HEK293 (cell line): Measurements from ENCODE around the gene GID4.

Experiments
- CTCF ChIA-PET: fragments of 350-600 bp; formaldehyde crosslinking; extraction: SDS; loops from one replicate; lab custom pipeline; 2021; ENCODE audit warnings: antibody characterized with exemption; lab: Yijun Ruan, JAX
- POLR2A ChIA-PET: fragments of 300-600 bp; formaldehyde crosslinking; extraction: SDS; loops from one replicate; lab custom pipeline; 2020; ENCODE audit warnings: antibody characterized with exemption, inconsistent platforms; lab: Yijun Ruan, JAX
- H3K27ac ChIP-seq: fragments of 200-500 bp; sonication (Bioruptor generic); 2 replicates; pipeline ENCODE4 v1.5.1; 2014; ENCODE audit warnings: low read depth, low read length, control low read depth, inconsistent platforms; ENCODE audit errors: extremely low read depth
- H3K36me3 ChIP-seq, 2 experiments: fragments of 200-500 bp in 1 of 2; sonication (Bioruptor generic) in 1 of 2; 1 replicate in 1 of 2; 2 replicates in 1 of 2; pipeline ENCODE4 v1.5.1; 2014 to 2017; ENCODE audit warnings: inconsistent platforms in 2 of 2, low read length in 2 of 2; ENCODE audit not compliant: control insufficient read depth in 2 of 2, insufficient read depth in 1 of 2
- H3K4me1 ChIP-seq: fragments of 200-500 bp; sonication (Bioruptor generic); 2 replicates; pipeline ENCODE4 v1.5.1; 2014; ENCODE audit warnings: mild to moderate bottlenecking, low read length, inconsistent platforms; ENCODE audit not compliant: control insufficient read depth, insufficient read depth
- H3K4me3 ChIP-seq: 2 replicates; pipeline ENCODE4 v1.5.1; 2011; ENCODE audit warnings: low read depth, mild to moderate bottlenecking, control low read depth, low read length, moderate library complexity
- H3K9me3 ChIP-seq: fragments of 200-500 bp; sonication (Bioruptor generic); 2 replicates; pipeline ENCODE4 v1.5.1; 2014; ENCODE audit warnings: low read depth, low read length, inconsistent platforms; ENCODE audit not compliant: control insufficient read depth, insufficient read depth
- BCL11A ChIP-seq: fragments of 450-650 bp; formaldehyde crosslinking; IDR thresholded peaks from 2 replicates; pipeline ENCODE4 v1.5.1; 2016; ENCODE audit warnings: low read depth, missing biosample characterization, missing genetic modification characterization
- KLF10 ChIP-seq: fragments of 450-650 bp; IDR thresholded peaks from 2 replicates; pipeline ENCODE4 v1.5.1; 2018; ENCODE audit warnings: missing biosample characterization, mild to moderate bottlenecking, missing genetic modification characterization
- MZF1 ChIP-seq: fragments of 450-650 bp; formaldehyde crosslinking; IDR thresholded peaks from 2 replicates; pipeline ENCODE4 v1.5.1; 2017; ENCODE audit warnings: missing biosample characterization, missing genetic modification characterization, borderline replicate concordance
- OSR2 ChIP-seq: fragments of 450-650 bp; formaldehyde crosslinking; IDR thresholded peaks from 2 replicates; pipeline ENCODE4 v1.5.1; 2016; ENCODE audit warnings: missing biosample characterization, missing genetic modification characterization
- PATZ1 ChIP-seq: fragments of 450-650 bp; formaldehyde crosslinking; IDR thresholded peaks from 2 replicates; pipeline ENCODE4 v1.5.1; 2016; ENCODE audit warnings: missing biosample characterization, missing genetic modification characterization
- SP2 ChIP-seq: fragments of 450-650 bp; formaldehyde crosslinking; IDR thresholded peaks from 2 replicates; pipeline ENCODE4 v1.5.1; 2016; ENCODE audit warnings: missing biosample characterization, missing genetic modification characterization
- TRIM28 ChIP-seq: IDR thresholded peaks from 2 replicates; pipeline ENCODE4 v1.6.1; 2011; ENCODE audit warnings: low read length, control low read depth, borderline replicate concordance
- ZBTB49 ChIP-seq: fragments of 450-650 bp; formaldehyde crosslinking; IDR thresholded peaks from 2 replicates; pipeline ENCODE4 v1.5.1; 2016; ENCODE audit warnings: missing biosample characterization, missing genetic modification characterization, low read depth
- ZBTB7A ChIP-seq: fragments of 450-650 bp; formaldehyde crosslinking; IDR thresholded peaks from 2 replicates; pipeline ENCODE4 v1.5.1; 2016; ENCODE audit warnings: low read depth, missing biosample characterization, missing genetic modification characterization
- ZEB2 ChIP-seq: fragments of 450-650 bp; formaldehyde crosslinking; IDR thresholded peaks from 2 replicates; pipeline ENCODE4 v1.5.1; 2016; ENCODE audit warnings: missing biosample characterization, missing genetic modification characterization
- ZNF114 ChIP-seq: fragments of 450-650 bp; formaldehyde crosslinking; IDR thresholded peaks from 2 replicates; pipeline ENCODE4 v1.5.0; 2017; ENCODE audit warnings: missing biosample characterization, missing genetic modification characterization
- ZNF121 ChIP-seq: fragments of 450-650 bp; formaldehyde crosslinking; IDR thresholded peaks from 2 replicates; pipeline ENCODE4 v1.5.1; 2016; ENCODE audit warnings: missing biosample characterization, missing genetic modification characterization
- ZNF175 ChIP-seq: fragments of 450-650 bp; formaldehyde crosslinking; IDR thresholded peaks from 2 replicates; pipeline ENCODE4 v1.5.1; 2016; ENCODE audit warnings: missing biosample characterization, missing genetic modification characterization
- ZNF18 ChIP-seq: fragments of 450-650 bp; formaldehyde crosslinking; IDR thresholded peaks from 2 replicates; pipeline ENCODE4 v1.5.1; 2016; ENCODE audit warnings: missing biosample characterization, missing genetic modification characterization
- ZNF2 ChIP-seq: fragments of 450-650 bp; formaldehyde crosslinking; IDR thresholded peaks from 2 replicates; pipeline ENCODE4 v1.5.1; 2016; ENCODE audit warnings: missing biosample characterization, missing genetic modification characterization
- ZNF311 ChIP-seq: fragments of 450-650 bp; formaldehyde crosslinking; IDR thresholded peaks from 2 replicates; pipeline ENCODE4 v1.5.1; 2017; ENCODE audit warnings: missing biosample characterization, missing genetic modification characterization, borderline replicate concordance
- ZNF548 ChIP-seq: fragments of 450-650 bp; formaldehyde crosslinking; IDR thresholded peaks from 2 replicates; pipeline ENCODE4 v1.5.1; 2016; ENCODE audit warnings: missing biosample characterization, missing genetic modification characterization
- ZNF621 ChIP-seq: fragments of 450-650 bp; formaldehyde crosslinking; IDR thresholded peaks from 2 replicates; pipeline ENCODE4 v1.5.1; 2017; ENCODE audit warnings: missing biosample characterization, missing genetic modification characterization
- ZNF624 ChIP-seq: fragments of 450-650 bp; formaldehyde crosslinking; IDR thresholded peaks from 2 replicates; pipeline ENCODE4 v1.5.1; 2017; ENCODE audit warnings: missing biosample characterization, missing genetic modification characterization
- ZNF660 ChIP-seq: fragments of 450-650 bp; IDR thresholded peaks from 2 replicates; pipeline ENCODE4 v1.5.1; 2018; ENCODE audit warnings: missing biosample characterization, mild to moderate bottlenecking, missing genetic modification characterization
- ZNF677 ChIP-seq: fragments of 450-650 bp; IDR thresholded peaks from 2 replicates; pipeline ENCODE4 v1.5.0; 2018; ENCODE audit warnings: missing biosample characterization, mild to moderate bottlenecking, missing genetic modification characterization, moderate library complexity
- ZNF692 ChIP-seq: fragments of 450-650 bp; formaldehyde crosslinking; IDR thresholded peaks from 2 replicates; pipeline ENCODE4 v1.5.1; 2016; ENCODE audit warnings: missing biosample characterization, missing genetic modification characterization
- ZNF837 ChIP-seq: fragments of 450-650 bp; formaldehyde crosslinking; IDR thresholded peaks from 2 replicates; pipeline ENCODE4 v1.5.1; 2016; ENCODE audit warnings: missing biosample characterization, missing genetic modification characterization

Gene GID4

GRCh38 chr17:18079543-18079942 lies 40.3 kb downstream of the GID4 start (continued):
- TF ChIP-seq PATZ1 (no peak), SP2 (tag by site-specific recombination) (no peak), TRIM28 (no peak), ZNF114 (tag by site-specific recombination) (no peak), ZNF624 (tag by site-specific recombination) (no peak), KLF10 (tag by site-specific recombination) (no peak), OSR2 (tag by site-specific recombination) (no peak), ZNF621 (tag by site-specific recombination) (no peak), ZNF692 (no peak)

GRCh38 chr17:18084256-18084655 lies 45.0 kb downstream of the GID4 start:
- TF ChIP-seq OSR2 (tag by site-specific recombination), result no peak
- no peak for TF ChIP-seq ZNF660 (tag by site-specific recombination)
- TF ChIP-seq ZNF548 (tag by site-specific recombination), result no peak
- no peak for TF ChIP-seq ZNF677 (tag by site-specific recombination)
- no peak for TF ChIP-seq ZNF175 (tag by site-specific recombination)
- TF ChIP-seq ZNF837 (tag by site-specific recombination), result no peak
- TF ChIP-seq ZNF311, result no peak
- no peak for TF ChIP-seq MZF1 (tag by site-specific recombination)
- TF ChIP-seq ZBTB7A (tag by site-specific recombination), result no peak
- Histone ChIP-seq H3K36me3 (no peaks in the 10 kb centered on the region), H3K4me1 (peaks cover 3% of the 10 kb centered on the region; the same call in 1 of the 2 replicates), H3K9me3 (no peaks in the 10 kb centered on the region), H3K4me3 (no peak overlapping the region), H3K27ac (no peak overlapping the region)
- POLR2A ChIA-PET, result interaction anchor here (0.7 kb wide), 1 partner anchor 13 kb away, joined by 6 read pairs; no protein-coding TSS in a partner anchor
- CTCF ChIA-PET, result no interaction called here

- H3K4me3 ChIP-seq, result peak within 1 kb of the TSS; percentile 92
- no peaks in the 10 kb centered on the region for H3K9me3 ChIP-seq
- ChIA-PET POLR2A (interaction anchor here (0.7 to 1.9 kb wide), 5 partner anchors 11 to 252 kb away, joined by 3 to 4 read pairs (median 3); partner anchors contain the start of genes ALKBH5 and SREBF1), CTCF (no interaction called here)
- peaks cover 15 to 21% of the 10 kb centered on the region in 2 experiments for H3K36me3 ChIP-seq
- H3K4me1 ChIP-seq, result peaks cover 3% of the 10 kb centered on the region; the same call in 1 of the 2 replicates
- peak within 1 kb of the TSS; percentile 75 for H3K27ac ChIP-seq
- TF ChIP-seq ZBTB49 (tag by site-specific recombination) (no peak), ZNF18 (tag by site-specific recombination) (peak; percentile 57), ZNF121 (peak; percentile 95), ZNF2 (peak; percentile 96; the same call in 1 of the 2 replicates), ZEB2 (tag by site-specific recombination) (peak; percentile 99), BCL11A (peak; percentile 94)
These were observed 48.6 kb downstream of the GID4 start, which contains the start of gene DRG2 for GRCh38 chr17:18087610-18088491. Gene DRG2, plus strand, starts transcription at chr17:18087948. Its CDS starts 76 bp downstream, at chr17:18088024.
